ENCODE results near the gene IGLL5. TPM values are rescaled to one million over a fixed set of nuclear protein-coding genes. Genes with fewer than 3 reads are reported as not detected.

Gene IGLL5
- polyA plus RNA-seq, 1 donor (not counting 4 experiments of a cell fraction or from before 2014, with no cell fraction given): not detected

GRCh38 chr22:22865311-22866072, 22.1 kb upstream of the IGLL5 start:
- no peak overlapping the region for H3K4me2 ChIP-seq (ENCODE audit: control insufficient read depth, extremely low read depth, insufficient read depth, low read depth, low read length)
- no peaks in the 10 kb centered on the region for H3K36me3 ChIP-seq (ENCODE audit: control insufficient read depth in 2 of 2, extremely low read depth in 1 of 2, insufficient read depth in 2 of 2, low read length in 2 of 2)
- H3K9me3 ChIP-seq (ENCODE audit: control insufficient read depth, low read depth, low read length): no peaks in the 10 kb centered on the region
- DNase-seq (ENCODE audit: low read depth, low spot score) (no peak), FAIRE-seq (no peak)
- no peaks in the 10 kb centered on the region for H3K9me1 ChIP-seq (ENCODE audit: control insufficient read depth, extremely low read depth, insufficient read depth, low read length)
- H4K20me1 ChIP-seq (ENCODE audit: control insufficient read depth, extremely low read depth, insufficient read depth, low read length): no peaks in the 10 kb centered on the region
- H3K4me1 ChIP-seq (ENCODE audit: control insufficient read depth, extremely low read depth, insufficient read depth, low read length): no peaks in the 10 kb centered on the region
- H3K4me3 ChIP-seq (ENCODE audit: control insufficient read depth in 2 of 3, extremely low read depth in 1 of 3, insufficient read depth in 2 of 3, low read depth in 1 of 3, low read length in 3 of 3): no peak overlapping the region
- H2AFZ ChIP-seq (ENCODE audit: control insufficient read depth, low read length): no peak overlapping the region
- H3K27ac ChIP-seq (ENCODE audit: control insufficient read depth, insufficient read depth, low read length): no peak overlapping the region
- H3K27me3 ChIP-seq (ENCODE audit: control insufficient read depth, extremely low read depth, insufficient read depth, low read length): peaks cover under 1% of the 10 kb centered on the region
- no peak for TF ChIP-seq EZH2 (IDR thresholded peaks at IDR 0.05; ENCODE audit: low read length)
- TF ChIP-seq, protein P1, sequence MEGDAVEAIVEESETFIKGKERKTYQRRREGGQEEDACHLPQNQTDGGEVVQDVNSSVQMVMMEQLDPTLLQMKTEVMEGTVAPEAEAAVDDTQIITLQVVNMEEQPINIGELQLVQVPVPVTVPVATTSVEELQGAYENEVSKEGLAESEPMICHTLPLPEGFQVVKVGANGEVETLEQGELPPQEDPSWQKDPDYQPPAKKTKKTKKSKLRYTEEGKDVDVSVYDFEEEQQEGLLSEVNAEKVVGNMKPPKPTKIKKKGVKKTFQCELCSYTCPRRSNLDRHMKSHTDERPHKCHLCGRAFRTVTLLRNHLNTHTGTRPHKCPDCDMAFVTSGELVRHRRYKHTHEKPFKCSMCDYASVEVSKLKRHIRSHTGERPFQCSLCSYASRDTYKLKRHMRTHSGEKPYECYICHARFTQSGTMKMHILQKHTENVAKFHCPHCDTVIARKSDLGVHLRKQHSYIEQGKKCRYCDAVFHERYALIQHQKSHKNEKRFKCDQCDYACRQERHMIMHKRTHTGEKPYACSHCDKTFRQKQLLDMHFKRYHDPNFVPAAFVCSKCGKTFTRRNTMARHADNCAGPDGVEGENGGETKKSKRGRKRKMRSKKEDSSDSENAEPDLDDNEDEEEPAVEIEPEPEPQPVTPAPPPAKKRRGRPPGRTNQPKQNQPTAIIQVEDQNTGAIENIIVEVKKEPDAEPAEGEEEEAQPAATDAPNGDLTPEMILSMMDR (optimal IDR thresholded peaks at IDR 0.05 in 1 of 3, IDR thresholded peaks at IDR 0.05 in 1 of 3, conservative IDR thresholded peaks at IDR 0.05 in 1 of 3; ENCODE audit: extremely low read depth in 1 of 3, insufficient read depth in 2 of 3, low read length in 3 of 3): no peak
- H3K9ac ChIP-seq (ENCODE audit: control insufficient read depth, extremely low read depth, insufficient read depth, low read length): no peak overlapping the region
- no peaks in the 10 kb centered on the region for H3K79me2 ChIP-seq (ENCODE audit: control insufficient read depth, insufficient read depth, low read length)
- dilution Hi-C loops (cut with MboI; ENCODE audit: extremely low pct_ligation_motif_present, low sequenced_read_pairs): no loop called here

GRCh38 chr22:22866381-22867111, 21.1 kb upstream of the IGLL5 start:
- Histone ChIP-seq H3K36me3 (ENCODE audit: control insufficient read depth in 2 of 2, extremely low read depth in 1 of 2, insufficient read depth in 2 of 2, low read length in 2 of 2) (no peaks in the 10 kb centered on the region), H2AFZ (ENCODE audit: control insufficient read depth, low read length) (no peak overlapping the region), H3K27ac (ENCODE audit: control insufficient read depth, insufficient read depth, low read length) (no peak overlapping the region), H3K79me2 (ENCODE audit: control insufficient read depth, insufficient read depth, low read length) (no peaks in the 10 kb centered on the region), H3K4me3 (ENCODE audit: control insufficient read depth in 2 of 3, extremely low read depth in 1 of 3, insufficient read depth in 2 of 3, low read depth in 1 of 3, low read length in 3 of 3) (no peak overlapping the region), H3K9me3 (ENCODE audit: control insufficient read depth, low read depth, low read length) (no peaks in the 10 kb centered on the region), H3K27me3 (ENCODE audit: control insufficient read depth, extremely low read depth, insufficient read depth, low read length) (peaks cover 6% of the 10 kb centered on the region), H3K4me2 (ENCODE audit: control insufficient read depth, extremely low read depth, insufficient read depth, low read depth, low read length) (no peak overlapping the region), H4K20me1 (ENCODE audit: control insufficient read depth, extremely low read depth, insufficient read depth, low read length) (no peaks in the 10 kb centered on the region), H3K9ac (ENCODE audit: control insufficient read depth, extremely low read depth, insufficient read depth, low read length) (no peak overlapping the region), H3K9me1 (ENCODE audit: control insufficient read depth, extremely low read depth, insufficient read depth, low read length) (no peaks in the 10 kb centered on the region), H3K4me1 (ENCODE audit: control insufficient read depth, extremely low read depth, insufficient read depth, low read length) (no peaks in the 10 kb centered on the region)
- TF ChIP-seq, protein P1 (optimal IDR thresholded peaks at IDR 0.05 in 1 of 3, IDR thresholded peaks at IDR 0.05 in 1 of 3, conservative IDR thresholded peaks at IDR 0.05 in 1 of 3; ENCODE audit: extremely low read depth in 1 of 3, insufficient read depth in 2 of 3, low read length in 3 of 3): no peak
- TF ChIP-seq EZH2 (IDR thresholded peaks at IDR 0.05; ENCODE audit: low read length): no peak
- dilution Hi-C loops (cut with MboI; ENCODE audit: extremely low pct_ligation_motif_present, low sequenced_read_pairs): no loop called here
- DNase-seq (ENCODE audit: low read depth, low spot score) (no peak), FAIRE-seq (no peak)
